HepG2 (cell line): ENCODE results near the gene KCTD16. TPM values are rescaled to one million over a fixed set of nuclear protein-coding genes. Genes with fewer than 3 reads are reported as not detected.

ENCODE experiments used
- HOXA9 ChIP-seq: sonication (generic); formaldehyde crosslinking; IDR thresholded peaks from 2 replicates; pipeline ENCODE4 v1.8.1; 2022; ENCODE audit warnings: missing genetic modification reagents, mild to moderate bottlenecking, moderate library complexity, borderline replicate concordance
- MYC ChIP-seq: sonication (generic); formaldehyde crosslinking; IDR thresholded peaks from 2 replicates; pipeline ENCODE4 v1.9.0; 2021; ENCODE audit warnings: missing genetic modification reagents, borderline replicate concordance
- RNF219 ChIP-seq: sonication (generic); formaldehyde crosslinking; IDR thresholded peaks from 2 replicates; pipeline ENCODE4 v1.5.0; 2020; ENCODE audit warnings: mild to moderate bottlenecking, missing genetic modification reagents
- SRSF4 ChIP-seq: fragments of 200-400 bp; formaldehyde crosslinking; IDR thresholded peaks from one replicate; pipeline ENCODE4 v1.6.1; 2018; ENCODE audit warnings: mild to moderate bottlenecking, low read depth, low read length, moderate library complexity; ENCODE audit not compliant: poor library complexity, severe bottlenecking
- TCF7 ChIP-seq: sonication (generic); IDR thresholded peaks from 2 replicates; pipeline ENCODE4 v1.6.1; 2016; ENCODE audit warnings: antibody characterized with exemption, low read depth
- ZBTB37 ChIP-seq: sonication (generic); formaldehyde crosslinking; IDR thresholded peaks from 2 replicates; pipeline ENCODE4 v1.4.0; 2020; ENCODE audit warnings: mild to moderate bottlenecking, missing genetic modification reagents
- ZFP36L2 ChIP-seq: sonication (generic); formaldehyde crosslinking; IDR thresholded peaks from 2 replicates; pipeline ENCODE4 v1.4.0; 2020; ENCODE audit warnings: missing genetic modification reagents
- ZFP62 ChIP-seq: sonication (generic); formaldehyde crosslinking; IDR thresholded peaks from 2 replicates; pipeline ENCODE4 v1.4.0; 2020; ENCODE audit warnings: missing genetic modification reagents
- ZFY ChIP-seq: sonication (generic); formaldehyde crosslinking; IDR thresholded peaks from 2 replicates; pipeline ENCODE4 v1.4.0; 2020; ENCODE audit warnings: missing genetic modification reagents
- ZIK1 ChIP-seq: sonication (generic); formaldehyde crosslinking; IDR thresholded peaks from 2 replicates; pipeline ENCODE4 v1.5.0; 2020; ENCODE audit warnings: mild to moderate bottlenecking, low read depth, missing genetic modification reagents, borderline replicate concordance
- ZMAT3 ChIP-seq: sonication (generic); formaldehyde crosslinking; conservative IDR thresholded peaks from 2 replicates; pipeline ENCODE4 v1.7.0; 2021; ENCODE audit warnings: missing genetic modification reagents
- ZNF335 ChIP-seq: sonication (generic); formaldehyde crosslinking; IDR thresholded peaks from 2 replicates; pipeline ENCODE4 v1.4.0; 2020; ENCODE audit warnings: missing genetic modification reagents
- ZNF432 ChIP-seq: sonication (generic); formaldehyde crosslinking; IDR thresholded peaks from 2 replicates; pipeline ENCODE4 v1.5.0; 2020; ENCODE audit warnings: missing genetic modification reagents, mild to moderate bottlenecking, borderline replicate concordance
- ZNF451 ChIP-seq: sonication (generic); formaldehyde crosslinking; IDR thresholded peaks from 2 replicates; pipeline ENCODE4 v1.5.0; 2020; ENCODE audit warnings: mild to moderate bottlenecking, missing genetic modification reagents
- ZNF510 ChIP-seq: sonication (generic); formaldehyde crosslinking; IDR thresholded peaks from 2 replicates; pipeline ENCODE4 v1.4.0; 2020; ENCODE audit warnings: low read depth, mild to moderate bottlenecking, missing genetic modification reagents
- ZNF558 ChIP-seq: sonication (generic); formaldehyde crosslinking; IDR thresholded peaks from 2 replicates; pipeline ENCODE4 v1.9.0; 2022; ENCODE audit warnings: mild to moderate bottlenecking, missing genetic modification reagents, borderline replicate concordance
- ZNF580 ChIP-seq: IDR thresholded peaks from 2 replicates; pipeline ENCODE4 v1.6.1; 2016; ENCODE audit warnings: low read depth, borderline replicate concordance
- ZNF619 ChIP-seq: sonication (generic); formaldehyde crosslinking; IDR thresholded peaks from 2 replicates; pipeline ENCODE4 v1.4.0; 2020; ENCODE audit warnings: mild to moderate bottlenecking, missing genetic modification reagents
- ZNF644 ChIP-seq: IDR thresholded peaks from 2 replicates; pipeline ENCODE4 v1.6.1; 2016; ENCODE audit warnings: low read depth
- ZNF782 ChIP-seq: sonication (generic); formaldehyde crosslinking; IDR thresholded peaks from 2 replicates; pipeline ENCODE4 v1.4.0; 2020; ENCODE audit warnings: missing genetic modification reagents, mild to moderate bottlenecking, borderline replicate concordance
- ZSCAN25 ChIP-seq: sonication (generic); formaldehyde crosslinking; IDR thresholded peaks from 2 replicates; pipeline ENCODE4 v1.8.0; 2022; ENCODE audit warnings: mild to moderate bottlenecking, missing genetic modification reagents
- polyA plus RNA-seq, 8 experiments: library from polyadenylated mRNA; depleted of rRNA in 3 of 8; stranded (reverse) in 7 of 8; unstranded in 1 of 8; fragments of >200 nt; fragmentation: Illumina TruSeq in 4 of 8; extraction: Trizol in 4 of 8; gene quantifications; 2 replicates each; pipeline versions ENCODE4 v1.2.1 to v1.2.3, GENCODE V29; 2011 to 2016; ENCODE audit warnings: low read depth in 4 of 8, missing spikeins in 1 of 8, mixed read lengths in 1 of 8; ENCODE audit not compliant: insufficient read depth in 1 of 8
- total RNA-seq, 5 experiments: library from RNA; depleted of rRNA; stranded (reverse); fragments of >200 nt; fragmentation: Illumina TruSeq; extraction: Trizol; gene quantifications; 2 replicates each; pipeline ENCODE4 v1.2.3, GENCODE V29; 2016; ENCODE audit warnings: low read depth in 1 of 5
- TF ChIP-seq, protein P1 (sequence below): sonication (generic); formaldehyde crosslinking; IDR thresholded peaks from 2 replicates; pipeline ENCODE4 v1.5.0; 2020; ENCODE audit warnings: missing genetic modification reagents, mild to moderate bottlenecking, borderline replicate concordance
- TF ChIP-seq, protein P2 (sequence below): IDR thresholded peaks from 2 replicates; pipeline ENCODE4 v1.6.1; 2016; ENCODE audit warnings: low read depth, control low read depth

KCTD16 gene
- total and polyA plus RNA-seq, 2 of the 13 experiments (the other 11 are each of a cell fraction or from before 2014, with no cell fraction given), result 0.02 to 0.09 TPM

- TF ChIP-seq ZBTB37, result no peak
- TF ChIP-seq ZFY (CRISPR knock-in tag), result peak; percentile 86
- no peak for TF ChIP-seq HOXA9 (CRISPR knock-in tag)
- TF ChIP-seq SRSF4, result no peak
- no peak; the same call in 1 of the 2 replicates for TF ChIP-seq ZIK1 (CRISPR knock-in tag)
- peak; percentile 56; the same call in 1 of the 2 replicates for TF ChIP-seq ZSCAN25 (CRISPR knock-in tag)
- 0 out of 2 replicates have a peak, but pooled peaks have one; percentile 22 for TF ChIP-seq ZNF644
- TF ChIP-seq MYC (CRISPR knock-in tag), result peak; percentile 72; the same call in 1 of the 2 replicates
- TF ChIP-seq ZNF432 (CRISPR knock-in tag), result no peak
- TF ChIP-seq ZNF335 (CRISPR knock-in tag), result no peak; the same call in 1 of the 2 replicates
- TF ChIP-seq ZNF782, result 0 out of 2 replicates have a peak, but pooled peaks have one; percentile 31
- no peak for TF ChIP-seq ZNF619 (CRISPR knock-in tag)
- 0 out of 2 replicates have a peak, but pooled peaks have one; percentile 29 for TF ChIP-seq ZNF510 (CRISPR knock-in tag)
- no peak for TF ChIP-seq TCF7
- TF ChIP-seq ZNF451, result no peak
- TF ChIP-seq ZFP36L2 (CRISPR knock-in tag), result no peak
- no peak for TF ChIP-seq RNF219
- TF ChIP-seq, protein P1, sequence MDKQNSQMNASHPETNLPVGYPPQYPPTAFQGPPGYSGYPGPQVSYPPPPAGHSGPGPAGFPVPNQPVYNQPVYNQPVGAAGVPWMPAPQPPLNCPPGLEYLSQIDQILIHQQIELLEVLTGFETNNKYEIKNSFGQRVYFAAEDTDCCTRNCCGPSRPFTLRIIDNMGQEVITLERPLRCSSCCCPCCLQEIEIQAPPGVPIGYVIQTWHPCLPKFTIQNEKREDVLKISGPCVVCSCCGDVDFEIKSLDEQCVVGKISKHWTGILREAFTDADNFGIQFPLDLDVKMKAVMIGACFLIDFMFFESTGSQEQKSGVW (CRISPR knock-in tag), result no peak
- no peak for TF ChIP-seq ZMAT3 (CRISPR knock-in tag)
- TF ChIP-seq ZFP62 (CRISPR knock-in tag), result no peak
- TF ChIP-seq, protein P2, sequence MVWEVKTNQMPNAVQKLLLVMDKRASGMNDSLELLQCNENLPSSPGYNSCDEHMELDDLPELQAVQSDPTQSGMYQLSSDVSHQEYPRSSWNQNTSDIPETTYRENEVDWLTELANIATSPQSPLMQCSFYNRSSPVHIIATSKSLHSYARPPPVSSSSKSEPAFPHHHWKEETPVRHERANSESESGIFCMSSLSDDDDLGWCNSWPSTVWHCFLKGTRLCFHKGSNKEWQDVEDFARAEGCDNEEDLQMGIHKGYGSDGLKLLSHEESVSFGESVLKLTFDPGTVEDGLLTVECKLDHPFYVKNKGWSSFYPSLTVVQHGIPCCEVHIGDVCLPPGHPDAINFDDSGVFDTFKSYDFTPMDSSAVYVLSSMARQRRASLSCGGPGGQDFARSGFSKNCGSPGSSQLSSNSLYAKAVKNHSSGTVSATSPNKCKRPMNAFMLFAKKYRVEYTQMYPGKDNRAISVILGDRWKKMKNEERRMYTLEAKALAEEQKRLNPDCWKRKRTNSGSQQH (CRISPR knock-in tag), result peak; percentile 76
- peak; percentile 56; the same call in 1 of the 2 replicates for TF ChIP-seq ZNF558 (CRISPR knock-in tag)
- TF ChIP-seq ZNF580 (CRISPR knock-in tag), result no peak
Measured at GRCh38 chr5:144170276-144171024, at the start of gene KCTD16, which contains the start of gene YIPF5 (continued).
